ENCODE data around the gene GSN.

- TF ChIP-seq, protein P1, sequence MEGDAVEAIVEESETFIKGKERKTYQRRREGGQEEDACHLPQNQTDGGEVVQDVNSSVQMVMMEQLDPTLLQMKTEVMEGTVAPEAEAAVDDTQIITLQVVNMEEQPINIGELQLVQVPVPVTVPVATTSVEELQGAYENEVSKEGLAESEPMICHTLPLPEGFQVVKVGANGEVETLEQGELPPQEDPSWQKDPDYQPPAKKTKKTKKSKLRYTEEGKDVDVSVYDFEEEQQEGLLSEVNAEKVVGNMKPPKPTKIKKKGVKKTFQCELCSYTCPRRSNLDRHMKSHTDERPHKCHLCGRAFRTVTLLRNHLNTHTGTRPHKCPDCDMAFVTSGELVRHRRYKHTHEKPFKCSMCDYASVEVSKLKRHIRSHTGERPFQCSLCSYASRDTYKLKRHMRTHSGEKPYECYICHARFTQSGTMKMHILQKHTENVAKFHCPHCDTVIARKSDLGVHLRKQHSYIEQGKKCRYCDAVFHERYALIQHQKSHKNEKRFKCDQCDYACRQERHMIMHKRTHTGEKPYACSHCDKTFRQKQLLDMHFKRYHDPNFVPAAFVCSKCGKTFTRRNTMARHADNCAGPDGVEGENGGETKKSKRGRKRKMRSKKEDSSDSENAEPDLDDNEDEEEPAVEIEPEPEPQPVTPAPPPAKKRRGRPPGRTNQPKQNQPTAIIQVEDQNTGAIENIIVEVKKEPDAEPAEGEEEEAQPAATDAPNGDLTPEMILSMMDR (IDR thresholded peaks at IDR 0.05), result no peak
- TF ChIP-seq, protein P2, sequence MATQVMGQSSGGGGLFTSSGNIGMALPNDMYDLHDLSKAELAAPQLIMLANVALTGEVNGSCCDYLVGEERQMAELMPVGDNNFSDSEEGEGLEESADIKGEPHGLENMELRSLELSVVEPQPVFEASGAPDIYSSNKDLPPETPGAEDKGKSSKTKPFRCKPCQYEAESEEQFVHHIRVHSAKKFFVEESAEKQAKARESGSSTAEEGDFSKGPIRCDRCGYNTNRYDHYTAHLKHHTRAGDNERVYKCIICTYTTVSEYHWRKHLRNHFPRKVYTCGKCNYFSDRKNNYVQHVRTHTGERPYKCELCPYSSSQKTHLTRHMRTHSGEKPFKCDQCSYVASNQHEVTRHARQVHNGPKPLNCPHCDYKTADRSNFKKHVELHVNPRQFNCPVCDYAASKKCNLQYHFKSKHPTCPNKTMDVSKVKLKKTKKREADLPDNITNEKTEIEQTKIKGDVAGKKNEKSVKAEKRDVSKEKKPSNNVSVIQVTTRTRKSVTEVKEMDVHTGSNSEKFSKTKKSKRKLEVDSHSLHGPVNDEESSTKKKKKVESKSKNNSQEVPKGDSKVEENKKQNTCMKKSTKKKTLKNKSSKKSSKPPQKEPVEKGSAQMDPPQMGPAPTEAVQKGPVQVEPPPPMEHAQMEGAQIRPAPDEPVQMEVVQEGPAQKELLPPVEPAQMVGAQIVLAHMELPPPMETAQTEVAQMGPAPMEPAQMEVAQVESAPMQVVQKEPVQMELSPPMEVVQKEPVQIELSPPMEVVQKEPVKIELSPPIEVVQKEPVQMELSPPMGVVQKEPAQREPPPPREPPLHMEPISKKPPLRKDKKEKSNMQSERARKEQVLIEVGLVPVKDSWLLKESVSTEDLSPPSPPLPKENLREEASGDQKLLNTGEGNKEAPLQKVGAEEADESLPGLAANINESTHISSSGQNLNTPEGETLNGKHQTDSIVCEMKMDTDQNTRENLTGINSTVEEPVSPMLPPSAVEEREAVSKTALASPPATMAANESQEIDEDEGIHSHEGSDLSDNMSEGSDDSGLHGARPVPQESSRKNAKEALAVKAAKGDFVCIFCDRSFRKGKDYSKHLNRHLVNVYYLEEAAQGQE (IDR thresholded peaks at IDR 0.05; ENCODE audit: insufficient read depth in 1 of 2, low read depth in 2 of 2, low read length in 1 of 2), result no peak
- TF ChIP-seq POLR2AphosphoS5 (IDR thresholded peaks at IDR 0.05; ENCODE audit: low read depth, low read length) (no peak), TCF7L2 (IDR thresholded peaks at IDR 0.05; ENCODE audit: low read depth, low read length) (no peak), SIN3A (IDR thresholded peaks at IDR 0.05; ENCODE audit: borderline replicate concordance, insufficient read depth, low read depth, low read length) (no peak)
Observed at GRCh38 chr9:121322037-121322736, 54.2 kb downstream of the GSN start.
